SU-DHL-6 (cell line): ENCODE data around the gene CPT2.

Source experiments
- EZH2phosphoT487 ChIP-seq: fragments of 200-600 bp; sonication (generic), shearing (Covaris generic); conservative IDR thresholded peaks from 2 replicates; pipeline ENCODE4 v1.6.1; 2018; ENCODE audit warnings: mild to moderate bottlenecking, antibody characterized with exemption, low read length, moderate library complexity, mixed read lengths
- TF ChIP-seq, protein P1 (sequence below): fragments of 200-600 bp; sonication (generic); IDR thresholded peaks from one replicate; pipeline ENCODE4 v1.5.1; 2017; ENCODE audit warnings: antibody characterized with exemption, mild to moderate bottlenecking, low read length, moderate library complexity; ENCODE audit not compliant: insufficient read depth, poor library complexity, severe bottlenecking

GRCh38 chr1:53172426-53173128, 24.0 kb upstream of the CPT2 start:
- TF ChIP-seq, protein P1, sequence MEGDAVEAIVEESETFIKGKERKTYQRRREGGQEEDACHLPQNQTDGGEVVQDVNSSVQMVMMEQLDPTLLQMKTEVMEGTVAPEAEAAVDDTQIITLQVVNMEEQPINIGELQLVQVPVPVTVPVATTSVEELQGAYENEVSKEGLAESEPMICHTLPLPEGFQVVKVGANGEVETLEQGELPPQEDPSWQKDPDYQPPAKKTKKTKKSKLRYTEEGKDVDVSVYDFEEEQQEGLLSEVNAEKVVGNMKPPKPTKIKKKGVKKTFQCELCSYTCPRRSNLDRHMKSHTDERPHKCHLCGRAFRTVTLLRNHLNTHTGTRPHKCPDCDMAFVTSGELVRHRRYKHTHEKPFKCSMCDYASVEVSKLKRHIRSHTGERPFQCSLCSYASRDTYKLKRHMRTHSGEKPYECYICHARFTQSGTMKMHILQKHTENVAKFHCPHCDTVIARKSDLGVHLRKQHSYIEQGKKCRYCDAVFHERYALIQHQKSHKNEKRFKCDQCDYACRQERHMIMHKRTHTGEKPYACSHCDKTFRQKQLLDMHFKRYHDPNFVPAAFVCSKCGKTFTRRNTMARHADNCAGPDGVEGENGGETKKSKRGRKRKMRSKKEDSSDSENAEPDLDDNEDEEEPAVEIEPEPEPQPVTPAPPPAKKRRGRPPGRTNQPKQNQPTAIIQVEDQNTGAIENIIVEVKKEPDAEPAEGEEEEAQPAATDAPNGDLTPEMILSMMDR: no peak
- no peak for TF ChIP-seq EZH2phosphoT487
